NCI-H1930 (cell line): Measurements from ENCODE around the gene TAF6.

Experiments used
- DNase-seq, 2 experiments: peaks; one replicate each; lab custom pipeline; 2025; lab: John Stamatoyannopoulos, UW

Gene TAF6

GRCh38 chr7:100093925-100094486, 25.2 kb downstream of the TAF6 start:
- no peak for DNase-seq

DNA sequence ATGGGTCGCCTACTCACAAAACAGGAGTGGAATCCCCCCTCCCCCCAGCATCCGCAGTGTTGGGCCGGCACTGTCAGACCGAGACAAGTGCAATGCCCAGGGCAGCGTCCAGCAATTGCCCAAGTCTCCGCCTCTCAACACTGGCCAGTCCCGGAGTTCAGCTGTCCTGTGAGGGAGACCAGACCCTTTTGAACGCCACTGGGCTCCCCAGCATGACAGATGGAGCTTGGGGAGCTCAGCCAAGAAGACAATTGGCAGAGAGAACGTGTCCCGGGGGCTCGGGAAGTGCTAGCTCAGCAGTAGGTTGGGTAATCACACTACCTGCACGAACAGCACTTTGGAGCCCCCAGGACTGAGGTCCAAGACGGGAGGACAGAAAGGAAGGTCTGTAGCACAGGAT, 25.7 kb downstream of the TAF6 start:
- DNase-seq = no peak

GRCh38 chr7:100093054-100093453, 26.1 kb downstream of the TAF6 start:
- DNase-seq = no peak

DNA sequence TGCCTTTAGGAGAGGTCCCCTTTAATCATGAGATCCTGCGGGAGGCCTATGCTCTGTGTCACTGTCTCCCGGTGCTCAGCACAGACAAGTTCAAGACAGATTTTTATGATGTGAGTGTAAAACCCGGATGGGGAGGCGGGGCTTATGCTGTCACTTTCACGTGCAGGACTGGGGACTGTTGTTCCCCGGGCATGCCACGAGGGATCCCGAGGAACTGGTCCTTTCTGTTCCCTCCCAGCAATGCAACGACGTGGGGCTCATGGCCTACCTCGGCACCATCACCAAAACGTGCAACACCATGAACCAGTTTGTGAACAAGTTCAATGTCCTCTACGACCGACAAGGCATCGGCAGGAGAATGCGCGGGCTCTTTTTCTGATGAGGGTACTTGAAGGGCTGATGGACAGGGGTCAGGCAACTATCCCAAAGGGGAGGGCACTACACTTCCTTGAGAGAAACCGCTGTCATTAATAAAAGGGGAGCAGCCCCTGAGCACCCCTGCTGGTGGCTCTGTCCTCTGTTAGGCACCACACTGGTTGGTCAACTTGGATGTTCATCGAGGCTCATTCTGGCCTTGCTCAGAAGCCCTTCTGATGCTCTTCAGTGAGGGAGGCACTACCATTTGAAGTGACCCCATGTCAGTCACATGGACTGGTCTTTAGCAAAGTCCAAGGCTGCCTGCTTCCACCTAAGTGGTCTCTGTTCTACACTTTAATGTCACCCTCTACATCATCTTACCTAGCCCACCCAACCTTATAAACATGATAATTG, 27.6 kb downstream of the TAF6 start:
- no peak for DNase-seq

DNA sequence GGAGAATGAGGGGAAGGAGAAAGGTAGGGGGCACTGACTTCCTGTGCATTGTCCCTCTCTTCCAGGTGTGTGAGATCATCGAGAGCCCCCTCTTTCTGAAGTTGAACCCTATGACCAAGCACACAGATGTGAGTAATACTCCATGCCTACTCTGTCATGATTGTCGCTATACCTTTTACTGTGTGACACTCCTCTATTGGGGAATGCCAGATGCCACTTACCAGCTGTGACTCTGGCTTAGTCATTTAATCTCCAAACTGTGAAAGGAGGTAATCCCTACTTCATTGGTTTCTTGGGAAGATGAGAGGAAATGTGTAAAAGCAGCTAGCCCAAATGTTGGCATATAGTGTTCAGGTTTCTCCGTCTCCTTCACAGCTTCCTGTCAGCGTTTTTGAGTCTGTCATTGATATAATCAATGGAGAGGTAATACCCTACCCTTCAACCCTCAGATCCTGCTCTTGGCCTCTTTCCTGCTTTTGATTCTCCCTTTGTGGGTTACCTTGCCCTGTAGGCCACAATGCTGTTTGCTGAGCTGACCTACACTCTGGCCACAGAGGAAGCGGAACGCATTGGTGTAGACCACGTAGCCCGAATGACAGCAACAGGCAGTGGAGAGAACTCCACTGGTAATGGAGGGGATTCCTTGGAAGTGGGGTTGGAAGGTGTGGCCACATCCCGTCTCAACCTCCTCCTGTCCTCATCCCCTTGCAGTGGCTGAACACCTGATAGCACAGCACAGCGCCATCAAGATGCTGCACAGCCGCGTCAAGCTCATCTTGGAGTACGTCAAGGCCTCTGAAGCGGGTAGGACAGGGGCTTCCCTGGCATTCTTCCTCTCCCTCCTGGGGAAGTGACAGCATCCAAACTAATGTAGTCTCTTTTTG, 28.4 kb downstream of the TAF6 start:
- DNase-seq = no peak

- DNase-seq = no peak
Observed at GRCh38 chr7:100089458-100090196, 29.5 kb downstream of the TAF6 start.

- DNase-seq = peak; percentile 55 to 83
Observed at GRCh38 chr7:100088621-100089457, 30.3 kb downstream of the TAF6 start, which contains the start of gene COPS6. Gene COPS6 (plus strand): TSS chr7:100088969. CDS start chr7:100088991, 22 bp downstream.

- DNase-seq = no peak
Observed at GRCh38 chr7:100088095-100088620, 31.0 kb downstream of the TAF6 start.

GRCh38 chr7:100087055-100087750, 32.0 kb downstream of the TAF6 start:
- no peak for DNase-seq

DNA sequence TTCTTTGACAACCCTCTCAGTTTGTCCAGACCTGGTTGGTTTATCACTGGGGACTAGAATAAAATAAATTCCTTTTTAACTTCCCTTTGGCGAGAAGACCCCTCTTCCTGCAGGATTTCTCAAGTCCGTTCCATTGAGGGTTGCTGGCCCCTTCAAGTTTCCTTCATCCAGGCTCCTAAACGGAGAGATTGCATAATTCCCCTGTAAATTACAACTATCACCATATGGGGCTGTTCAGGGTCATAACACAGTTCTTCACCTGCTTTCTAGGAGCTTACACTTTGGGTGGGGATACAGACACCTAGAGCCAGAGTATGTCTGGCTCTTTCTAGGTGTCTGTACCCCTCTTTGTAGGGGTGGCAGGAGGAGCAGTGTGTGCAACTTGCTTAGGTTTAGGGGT, 33.6 kb downstream of the TAF6 start:
- DNase-seq = no peak

- no peak for DNase-seq
Observed at GRCh38 chr7:100082978-100083377, 36.2 kb downstream of the TAF6 start.

- peak; percentile 99 for DNase-seq
Observed at GRCh38 chr7:100081535-100082102, 37.5 kb downstream of the TAF6 start, which contains the start of gene ZNF3. Gene ZNF3 (minus strand): TSS chr7:100081723. CDS start chr7:100077357, 4,366 bp downstream.

DNA sequence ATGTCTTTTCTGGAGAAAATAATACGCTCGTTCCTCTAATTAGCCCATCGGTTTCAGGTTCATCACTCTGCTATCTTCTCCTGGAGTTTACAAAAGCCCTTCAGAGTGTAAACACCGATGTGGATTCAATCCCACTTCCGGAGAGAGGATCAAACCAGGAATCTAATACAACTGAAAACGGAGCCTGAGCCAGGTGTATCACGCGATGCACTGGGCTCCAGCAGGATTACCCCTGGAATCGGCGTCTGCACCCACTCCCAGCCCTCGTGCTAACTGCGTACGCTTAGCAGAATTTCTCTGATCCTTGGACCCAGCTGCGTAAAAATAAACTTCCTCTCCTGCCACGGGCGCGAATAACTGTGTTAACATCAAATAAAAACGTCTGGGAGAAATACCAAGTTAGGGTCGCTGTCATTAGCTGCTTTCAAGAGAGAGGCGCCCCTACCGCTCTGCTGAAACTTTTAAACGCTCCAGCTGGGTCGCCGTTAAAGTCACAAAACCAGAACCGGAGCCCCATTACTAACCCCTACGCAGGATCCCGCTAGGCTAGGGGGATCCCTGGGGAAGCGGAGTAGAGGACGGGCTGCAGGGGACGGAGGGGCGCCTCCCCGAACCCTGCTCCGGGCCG, 38.1 kb downstream of the TAF6 start:
- DNase-seq = peak in 1 of 2 experiments; percentile 27

DNA sequence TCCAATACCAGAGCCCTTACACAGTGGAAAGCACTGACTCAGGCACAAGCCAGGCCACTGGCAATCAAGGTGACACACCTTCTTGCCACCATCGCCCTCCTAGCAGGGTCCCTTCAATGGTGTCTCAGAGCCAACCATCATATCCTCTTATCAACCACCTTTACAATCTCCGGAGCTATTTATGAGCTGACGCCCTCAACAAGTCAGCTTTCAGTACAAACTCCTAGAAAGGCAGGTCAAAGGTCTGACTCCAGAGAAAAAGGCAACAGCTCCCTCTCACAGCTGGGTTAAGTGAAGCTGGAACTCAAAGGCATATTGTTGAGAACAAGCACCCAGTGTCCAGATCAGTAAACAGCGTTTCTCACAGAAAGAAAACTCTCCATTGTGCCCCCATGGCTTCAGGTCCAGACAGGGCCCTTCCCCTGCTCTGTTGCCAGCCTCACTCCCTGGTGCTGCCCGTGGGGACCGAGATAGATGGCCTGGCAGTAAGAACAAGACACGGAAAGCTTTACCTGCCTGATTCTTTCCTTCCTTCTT, 40.1 kb downstream of the TAF6 start:
- no peak for DNase-seq

DNA sequence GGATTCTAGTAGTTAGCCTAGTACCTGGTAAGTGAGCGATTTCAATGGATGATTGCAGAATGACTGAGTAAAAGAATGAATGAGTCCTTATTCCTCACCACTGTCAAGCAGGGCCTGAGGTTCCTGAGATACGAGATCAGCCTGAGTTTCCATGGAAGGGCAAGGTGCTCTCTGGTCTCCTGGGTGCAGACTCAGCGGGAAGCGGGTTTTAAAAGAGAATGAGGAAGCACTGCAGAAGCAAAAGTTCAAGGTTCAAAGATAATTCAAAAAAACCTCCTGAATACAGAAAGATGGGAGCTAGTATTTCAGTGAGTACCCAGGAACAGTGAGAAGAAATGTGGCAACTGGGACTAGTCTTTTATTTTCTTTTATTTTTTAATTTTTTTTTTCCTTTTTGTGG, 42.0 kb downstream of the TAF6 start:
- DNase-seq = no peak

- DNase-seq = no peak
Observed at GRCh38 chr7:100075418-100075817, 43.7 kb downstream of the TAF6 start.

GRCh38 chr7:100074841-100075240, 44.3 kb downstream of the TAF6 start:
- no peak for DNase-seq

GRCh38 chr7:100072462-100072861, 46.7 kb downstream of the TAF6 start:
- no peak for DNase-seq
